Lung microvascular endothelial cell (primary cell): Measurements from ENCODE around the gene CD59. TPM values are rescaled to one million over a fixed set of nuclear protein-coding genes. Genes with fewer than 3 reads are reported as not detected.
"Not testable (repeated sequence)": the region's sequence is repeated elsewhere in the genome, so short reads cannot be mapped to it uniquely, and the experiment has no call there.

Experiments used
- DNase-seq, 2 donors: peaks; one replicate each; pipeline versions ENCODE4 v3.0.0 to v3.0.0-alpha.2; 2010; ENCODE audit warnings: low read depth in 2 of 2
- total RNA-seq: library from RNA; depleted of rRNA; stranded (reverse); fragments of >200 nt; gene quantifications from 2 replicates; pipeline ENCODE4 v1.2.1, GENCODE V29; 2014

The CD59 gene
- total RNA-seq, 1 donor from 2014 or later: 1,137 TPM

- no peak for DNase-seq
These were observed 7.1 kb upstream of the CD59 start for GRCh38 chr11:33743291-33743690.

GRCh38 chr11:33742249-33742851, 6.1 kb upstream of the CD59 start:
- peak; percentile 51 to 63 for DNase-seq

GRCh38 chr11:33741806-33742205, 5.6 kb upstream of the CD59 start:
- DNase-seq: no peak

GRCh38 chr11:33737362-33737821, 1.2 kb upstream of the CD59 start:
- DNase-seq: peak in 1 of 2 donors; percentile 49

- peak; percentile 44 to 47 for DNase-seq
These were observed 714 bp downstream of the CD59 start for GRCh38 chr11:33735271-33736147.

- peak; percentile 74 to 91 for DNase-seq
These were observed 1.6 kb downstream of the CD59 start for GRCh38 chr11:33734441-33735270.

- DNase-seq: peak; percentile 77 to 97
These were observed 2.2 kb downstream of the CD59 start for GRCh38 chr11:33733980-33734379.

GRCh38 chr11:33731723-33732531, 4.3 kb downstream of the CD59 start:
- DNase-seq: peak in 1 of 2 donors; percentile 66

- DNase-seq: no peak
These were observed 5.5 kb downstream of the CD59 start for GRCh38 chr11:33730716-33731115.

- peak in 1 of 2 donors; percentile 56 for DNase-seq
These were observed 7.1 kb downstream of the CD59 start for GRCh38 chr11:33729072-33729664.

GRCh38 chr11:33727539-33727938, 8.7 kb downstream of the CD59 start:
- not testable (repeated sequence) for DNase-seq

GRCh38 chr11:33725496-33725895, 10.7 kb downstream of the CD59 start:
- DNase-seq: peak in 1 of 2 donors; percentile 64

- peak; percentile 63 to 91 for DNase-seq
These were observed 11.6 kb downstream of the CD59 start for GRCh38 chr11:33724644-33725035.

- DNase-seq: peak in 1 of 2 donors; percentile 99
These were observed 12.9 kb downstream of the CD59 start for GRCh38 chr11:33723238-33723881.

- peak; percentile 58 to 81 for DNase-seq
These were observed 13.5 kb downstream of the CD59 start for GRCh38 chr11:33722590-33723234.

GRCh38 chr11:33721984-33722383, 14.2 kb downstream of the CD59 start:
- no peak for DNase-seq

- DNase-seq: peak; percentile 42 to 91
These were observed 14.8 kb downstream of the CD59 start for GRCh38 chr11:33721426-33721825.

- no peak for DNase-seq
These were observed 16.6 kb downstream of the CD59 start for GRCh38 chr11:33719587-33719986.

GRCh38 chr11:33718440-33718839, 17.8 kb downstream of the CD59 start:
- no peak for DNase-seq
